Neuronal stem cell (in vitro differentiated cells): ENCODE measurements around the gene PHRF1.
"Not testable (repeated sequence)": the region's sequence is repeated elsewhere in the genome, so short reads cannot be mapped to it uniquely, and the experiment has no call there.

Experiments used
- DNase-seq: peaks from one replicate; pipeline ENCODE4 v3.0.0-alpha.2; 2013; ENCODE audit warnings: low spot score
- H2AFZ ChIP-seq: one replicate; pipeline ENCODE4 v1.6.1; 2013; ENCODE audit warnings: mild to moderate bottlenecking, low read length, inconsistent platforms
- H2AK5ac ChIP-seq: 2 replicates; pipeline ENCODE4 v1.6.1; 2013; ENCODE audit warnings: low read depth, mild to moderate bottlenecking, inconsistent platforms, low read length, moderate library complexity, mixed read lengths
- H2BK120ac ChIP-seq: 2 replicates; pipeline ENCODE4 v1.6.1; 2013; ENCODE audit warnings: low read depth, mild to moderate bottlenecking, inconsistent platforms, low read length, moderate library complexity, mixed read lengths
- H2BK12ac ChIP-seq: one replicate; pipeline ENCODE4 v1.6.1; 2013; ENCODE audit warnings: low read length, inconsistent platforms
- H2BK15ac ChIP-seq: 2 replicates; pipeline ENCODE4 v1.6.1; 2013; ENCODE audit warnings: mild to moderate bottlenecking, low read length, inconsistent platforms, mixed read lengths
- H2BK5ac ChIP-seq: one replicate; pipeline ENCODE4 v1.6.1; 2013; ENCODE audit warnings: inconsistent platforms, mild to moderate bottlenecking, low read length, moderate library complexity
- H3K14ac ChIP-seq: one replicate; pipeline ENCODE4 v1.6.1; 2013; ENCODE audit warnings: low read length, inconsistent platforms
- H3K18ac ChIP-seq: 2 replicates; pipeline ENCODE4 v1.6.1; 2013; ENCODE audit warnings: low read length, inconsistent platforms
- H3K23ac ChIP-seq: 2 replicates; pipeline ENCODE4 v1.6.1; 2013; ENCODE audit warnings: low read depth, mild to moderate bottlenecking, mixed read lengths, low read length, inconsistent platforms; ENCODE audit not compliant: poor library complexity
- H3K27ac ChIP-seq: replicated peaks from 3 replicates; pipeline ENCODE4 v1.5.1; 2013; ENCODE audit warnings: low read length, inconsistent platforms
- H3K27me3 ChIP-seq, 3 experiments: 2 replicates each; pipeline ENCODE4 v1.6.1; 2013; ENCODE audit warnings: low read length in 3 of 3, mild to moderate bottlenecking in 2 of 3, inconsistent platforms in 1 of 3, low read depth in 1 of 3, mixed read lengths in 1 of 3, moderate library complexity in 1 of 3; ENCODE audit not compliant: control insufficient read depth in 3 of 3, insufficient read depth in 3 of 3
- H3K36me3 ChIP-seq, 2 donors: replicated peaks in 1 of 2; 2 replicates each; pipeline ENCODE4 v1.6.1; 2013; ENCODE audit warnings: low read length in 2 of 2; ENCODE audit not compliant: control insufficient read depth in 2 of 2, insufficient read depth in 2 of 2
- H3K4ac ChIP-seq: 2 replicates; pipeline ENCODE4 v1.6.1; 2013; ENCODE audit warnings: inconsistent platforms, mild to moderate bottlenecking, low read length, moderate library complexity
- H3K4me1 ChIP-seq, 2 donors: 1 replicate in 1 of 2; 2 replicates in 1 of 2; pipeline ENCODE4 v1.6.1; 2013; ENCODE audit warnings: low read length in 2 of 2, low read depth in 1 of 2; ENCODE audit not compliant: control insufficient read depth in 2 of 2, insufficient read depth in 1 of 2
- H3K4me2 ChIP-seq: one replicate; pipeline ENCODE4 v1.6.1; 2013; ENCODE audit warnings: mild to moderate bottlenecking, low read length, inconsistent platforms; ENCODE audit not compliant: insufficient read depth, poor library complexity, severe bottlenecking
- H3K4me3 ChIP-seq, 2 donors: 2 replicates each; pipeline ENCODE4 v1.5.1; 2013; ENCODE audit warnings: low read length in 2 of 2, mild to moderate bottlenecking in 2 of 2, inconsistent platforms in 1 of 2, moderate library complexity in 1 of 2
- H3K79me1 ChIP-seq: one replicate; pipeline ENCODE4 v1.6.1; 2013; ENCODE audit warnings: low read depth, mild to moderate bottlenecking, inconsistent platforms, low read length, moderate library complexity
- H3K9ac ChIP-seq: one replicate; pipeline ENCODE4 v1.6.1; 2013; ENCODE audit warnings: mild to moderate bottlenecking, low read depth, low read length, inconsistent platforms; ENCODE audit not compliant: poor library complexity
- H3K9me3 ChIP-seq, 2 donors: replicated peaks in 1 of 2; 2 replicates each; pipeline versions ENCODE3 to v1.6.1; 2013; ENCODE audit warnings: low read length in 2 of 2, mild to moderate bottlenecking in 2 of 2, inconsistent platforms in 1 of 2, low read depth in 1 of 2, mixed read lengths in 1 of 2, moderate library complexity in 1 of 2; ENCODE audit not compliant: control insufficient read depth in 2 of 2, insufficient read depth in 1 of 2
- H4K8ac ChIP-seq: one replicate; pipeline ENCODE4 v1.6.1; 2013; ENCODE audit warnings: low read depth, mild to moderate bottlenecking, inconsistent platforms, low read length, moderate library complexity
- H4K91ac ChIP-seq: one replicate; pipeline ENCODE4 v1.6.1; 2013; ENCODE audit warnings: low read length, low read depth, mild to moderate bottlenecking, inconsistent platforms; ENCODE audit not compliant: poor library complexity
- WGBS, 2 donors: extraction: QIAGEN DNeasy Blood & Tissue Kit; methylation state at CpG; one replicate each; pipeline ENCODE4 v1.1.7; 2013; ENCODE audit warnings: missing lambda C conversion rate in 2 of 2, mixed read lengths in 1 of 2; ENCODE audit not compliant: insufficient read length in 2 of 2, insufficient replicate concordance in 1 of 2; ENCODE audit errors: extremely low coverage in 2 of 2; 5-methylcytosine and 5-hydroxymethylcytosine counted together

PHRF1 gene

DNA sequence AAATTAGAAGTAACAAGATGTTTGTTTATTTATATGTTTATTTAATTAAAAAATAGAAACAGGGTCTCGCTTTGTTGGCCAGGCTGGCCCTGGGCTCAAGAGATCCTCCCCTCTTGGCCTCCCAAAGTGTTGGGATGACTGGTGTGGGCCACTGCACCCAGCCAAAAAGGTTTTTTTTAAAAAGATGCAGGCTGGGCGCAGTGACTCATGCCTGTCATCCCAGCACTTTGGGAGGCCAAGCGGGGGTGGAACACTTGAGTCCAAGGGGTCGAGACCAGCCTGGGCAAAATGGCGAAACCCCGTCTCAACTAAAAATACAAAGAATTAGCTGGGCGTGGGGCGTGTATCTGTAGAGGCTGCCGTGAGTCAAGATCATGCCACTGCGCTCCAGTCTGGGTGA lies 74.2 kb downstream of the PHRF1 start:
- no peak overlapping the region for H3K27ac ChIP-seq
- no peak overlapping the region for H2AK5ac ChIP-seq
- no CpG with 5 or more reads among the region's 10 CpGs for WGBS, 2 donors
- no peak overlapping the region for H4K91ac ChIP-seq
- no peak overlapping the region for H4K8ac ChIP-seq
- no peak overlapping the region for H2BK5ac ChIP-seq
- H3K79me1 ChIP-seq, result no peaks in the 10 kb centered on the region
- H3K14ac ChIP-seq, result no peak overlapping the region
- no peak overlapping the region for H2BK15ac ChIP-seq
- no peak overlapping the region for H2AFZ ChIP-seq
- DNase-seq, result no peak
- H3K23ac ChIP-seq, result no peak overlapping the region
- no peaks in the 10 kb centered on the region for H3K9me3 ChIP-seq
- no peak overlapping the region for H3K4ac ChIP-seq
- H2BK120ac ChIP-seq, result no peak overlapping the region
- H2BK12ac ChIP-seq, result no peak overlapping the region
- H3K4me1 ChIP-seq, result no peaks in the 10 kb centered on the region
- H3K4me3 ChIP-seq, result no peak overlapping the region
- H3K9ac ChIP-seq, result no peak overlapping the region
- peaks cover 5 to 68% of the 10 kb centered on the region in 2 donors for H3K36me3 ChIP-seq
- no peaks in the 10 kb centered on the region for H3K27me3 ChIP-seq
- H3K4me2 ChIP-seq, result no peak overlapping the region
- no peak overlapping the region for H3K18ac ChIP-seq

DNA sequence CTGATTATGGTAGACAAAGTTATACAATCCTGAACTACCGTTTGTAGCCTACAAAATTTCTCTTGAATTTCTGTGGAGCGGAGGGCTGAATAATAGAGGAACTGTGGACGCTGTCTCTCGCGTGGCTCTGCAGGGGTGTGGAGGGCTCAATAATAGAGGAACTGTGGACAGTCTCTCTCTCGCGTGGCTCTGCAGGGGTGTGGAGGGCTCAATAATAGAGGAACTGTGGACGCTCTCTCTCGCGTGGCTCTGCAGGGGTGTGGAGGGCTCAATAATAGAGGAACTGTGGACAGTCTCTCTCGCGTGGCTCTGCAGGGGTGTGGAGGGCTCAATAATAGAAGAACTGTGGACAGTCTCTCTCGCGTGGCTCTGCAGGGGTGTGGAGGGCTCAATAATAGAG lies 76.9 kb downstream of the PHRF1 start:
- H3K4ac ChIP-seq, H3K79me1 ChIP-seq, H3K4me3 ChIP-seq, DNase-seq, H3K4me2 ChIP-seq, H3K23ac ChIP-seq, H4K91ac ChIP-seq, H2AFZ ChIP-seq, H2BK5ac ChIP-seq, H2BK12ac ChIP-seq, H4K8ac ChIP-seq, H3K4me1 ChIP-seq, H2BK120ac ChIP-seq, H2BK15ac ChIP-seq, H3K9me3 ChIP-seq, H3K18ac ChIP-seq, H3K27ac ChIP-seq, H3K14ac ChIP-seq, H2AK5ac ChIP-seq, H3K27me3 ChIP-seq, H3K9ac ChIP-seq: not testable (repeated sequence)
- WGBS, 2 donors, result no CpG with 5 or more reads among the region's 14 CpGs
- peaks cover 9 to 68% of the 10 kb centered on the region in 2 donors for H3K36me3 ChIP-seq

DNA sequence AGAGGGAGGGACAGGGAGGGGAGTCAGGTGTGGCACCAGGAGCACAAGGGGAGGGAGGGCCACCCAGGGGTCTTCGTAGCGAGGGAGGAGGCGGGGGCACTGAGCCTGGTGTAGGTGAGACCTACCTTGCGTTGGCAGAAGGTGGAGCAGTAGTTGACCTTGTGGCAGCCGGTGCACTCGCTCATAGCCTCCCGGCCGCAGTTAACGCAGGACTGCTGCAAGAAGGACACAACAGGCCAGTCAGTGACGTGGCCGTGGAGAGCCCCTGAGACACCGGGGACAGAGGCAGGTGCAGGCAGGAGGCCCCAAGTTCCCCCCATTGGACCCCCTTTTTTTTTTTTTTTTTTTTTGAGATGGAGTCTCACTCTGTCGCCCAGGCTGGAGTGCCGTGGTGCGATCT lies 77.6 kb downstream of the PHRF1 start:
- no peak overlapping the region for H4K8ac ChIP-seq
- no peak overlapping the region for H2BK5ac ChIP-seq
- no peaks in the 10 kb centered on the region for H3K9me3 ChIP-seq
- H3K79me1 ChIP-seq, result peaks cover 1% of the 10 kb centered on the region
- H3K27me3 ChIP-seq, result no peaks in the 10 kb centered on the region
- H3K4me2 ChIP-seq, result no peak overlapping the region
- H2BK15ac ChIP-seq, result no peak overlapping the region
- H3K4ac ChIP-seq, result no peak overlapping the region
- no peak overlapping the region for H2BK12ac ChIP-seq
- H3K27ac ChIP-seq, result no peak overlapping the region
- H3K14ac ChIP-seq, result no peak overlapping the region
- no peak overlapping the region for H2AFZ ChIP-seq
- H3K36me3 ChIP-seq, result peaks cover 9 to 69% of the 10 kb centered on the region in 2 donors
- H3K4me1 ChIP-seq, result no peaks in the 10 kb centered on the region
- H3K23ac ChIP-seq, result no peak overlapping the region
- no peak overlapping the region for H3K4me3 ChIP-seq
- no peak overlapping the region for H4K91ac ChIP-seq
- no CpG with 5 or more reads among the region's 15 CpGs for WGBS, 2 donors
- DNase-seq, result no peak
- H3K18ac ChIP-seq, result no peak overlapping the region
- H2AK5ac ChIP-seq, result no peak overlapping the region
- H3K9ac ChIP-seq, result no peak overlapping the region
- H2BK120ac ChIP-seq, result no peak overlapping the region

DNA sequence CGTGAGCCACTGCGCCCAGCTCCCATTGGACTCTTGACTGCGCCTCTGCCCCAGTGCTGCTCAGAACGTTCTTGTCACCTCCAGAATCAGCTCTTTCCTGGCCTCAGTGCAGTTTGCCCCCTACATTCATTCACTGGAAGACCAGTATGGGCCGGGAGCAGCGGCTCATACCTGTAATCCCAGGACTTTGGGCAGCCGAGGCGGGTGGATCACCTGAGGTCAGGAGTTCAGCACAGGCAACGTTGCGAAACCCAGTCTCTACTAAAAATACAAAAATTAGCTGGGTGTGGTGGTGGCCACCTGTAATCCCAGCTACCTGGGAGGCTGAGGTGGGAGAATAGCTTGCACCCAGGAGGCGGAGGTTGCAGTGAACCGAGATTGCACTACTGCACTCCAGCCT lies 78.2 kb downstream of the PHRF1 start:
- H4K91ac ChIP-seq, H2BK12ac ChIP-seq, H3K23ac ChIP-seq, H3K4ac ChIP-seq, H2AFZ ChIP-seq, H2AK5ac ChIP-seq, H3K9me3 ChIP-seq, H3K14ac ChIP-seq, H2BK15ac ChIP-seq, H3K4me2 ChIP-seq, H3K18ac ChIP-seq, H3K4me3 ChIP-seq, H3K27ac ChIP-seq, H4K8ac ChIP-seq, H3K27me3 ChIP-seq, DNase-seq, H2BK5ac ChIP-seq, H3K4me1 ChIP-seq, H2BK120ac ChIP-seq, H3K79me1 ChIP-seq, H3K9ac ChIP-seq: not testable (repeated sequence)
- H3K36me3 ChIP-seq, result peaks cover 12 to 74% of the 10 kb centered on the region in 2 donors
- no CpG with 5 or more reads among the region's 12 CpGs for WGBS, 2 donors
